Skeletal muscle cell (primary cell): Measurements from ENCODE around the gene RPTOR.
A peak's percentile ranks its signal among the peaks of the same experiment; 100 is the strongest.

Experiments
- DNase-seq: peaks from one replicate; pipeline ENCODE4 v3.0.0-alpha.2; 2010; ENCODE audit warnings: low read depth
- H3K4me3 ChIP-seq: 2 replicates; pipeline ENCODE4 v1.5.1; 2011; ENCODE audit warnings: low read depth, mild to moderate bottlenecking, control low read depth, low read length, moderate library complexity

RPTOR gene

DNA sequence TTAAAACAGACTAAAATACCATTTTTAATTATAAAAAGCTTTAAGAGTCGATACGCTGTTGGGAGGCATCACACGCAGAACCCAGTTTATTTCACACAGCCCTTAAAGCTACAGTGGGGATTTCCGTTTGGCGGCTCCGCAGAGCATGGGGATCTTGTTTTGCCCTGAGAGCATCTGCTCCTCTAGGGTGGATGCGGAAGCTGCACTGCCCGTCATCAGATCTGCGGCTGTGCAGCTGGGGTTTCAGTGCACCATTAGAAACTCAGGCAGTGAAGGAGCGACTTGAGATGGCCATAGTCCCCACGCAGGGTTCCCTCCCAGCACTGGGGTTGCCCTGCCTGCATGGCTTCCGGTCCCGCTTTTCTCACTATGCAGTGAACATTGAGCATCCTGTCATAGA, 384.8 kb downstream of the RPTOR start:
- DNase-seq, result no peak
- no peak overlapping the region for H3K4me3 ChIP-seq

DNA sequence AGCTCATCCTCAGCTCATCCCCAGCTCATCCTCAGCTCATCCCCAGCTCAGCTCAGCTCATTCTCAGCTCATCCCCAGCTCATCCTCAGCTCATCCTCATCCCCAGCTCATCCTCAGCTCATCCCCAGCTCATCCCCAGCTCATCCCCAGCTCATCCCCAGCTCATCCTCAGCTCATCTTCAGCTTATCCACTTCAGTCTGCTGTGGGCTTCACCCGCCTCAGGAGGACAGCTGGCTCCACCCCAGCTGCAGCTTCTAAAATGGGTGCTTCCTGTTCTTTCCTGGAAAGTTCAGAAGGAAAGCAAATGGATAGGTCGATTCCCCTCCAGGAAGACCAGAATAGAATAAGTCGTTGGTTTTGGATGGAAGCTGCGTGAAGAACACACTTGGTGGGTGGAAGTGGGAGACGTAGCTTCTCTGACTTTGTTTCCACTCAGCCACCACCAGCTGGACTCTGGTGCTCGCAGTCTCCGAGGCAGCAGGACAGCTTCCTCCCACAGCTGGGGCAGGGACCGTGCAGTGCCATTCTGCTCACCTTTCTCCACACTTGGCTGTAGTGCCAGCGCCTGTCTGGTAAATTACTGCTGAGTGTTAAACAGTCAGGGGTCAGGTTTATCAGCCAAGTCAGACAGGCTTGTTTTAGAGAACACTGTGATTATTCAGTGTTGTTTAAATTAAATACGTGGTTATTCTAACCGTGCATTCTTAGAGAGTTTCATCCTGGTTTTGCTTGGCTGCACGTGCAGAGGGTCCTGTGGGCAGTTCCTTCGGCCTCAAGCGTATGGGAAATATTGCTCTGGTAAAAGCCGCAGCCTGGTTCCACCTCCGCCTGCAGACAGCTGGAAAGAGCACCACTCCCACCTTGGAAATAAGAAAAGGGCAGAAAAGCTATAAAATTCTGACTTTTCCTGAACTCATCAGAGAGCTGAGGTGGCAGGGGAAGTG, 386.0 kb downstream of the RPTOR start:
- no peak for DNase-seq
- no peak overlapping the region for H3K4me3 ChIP-seq

DNA sequence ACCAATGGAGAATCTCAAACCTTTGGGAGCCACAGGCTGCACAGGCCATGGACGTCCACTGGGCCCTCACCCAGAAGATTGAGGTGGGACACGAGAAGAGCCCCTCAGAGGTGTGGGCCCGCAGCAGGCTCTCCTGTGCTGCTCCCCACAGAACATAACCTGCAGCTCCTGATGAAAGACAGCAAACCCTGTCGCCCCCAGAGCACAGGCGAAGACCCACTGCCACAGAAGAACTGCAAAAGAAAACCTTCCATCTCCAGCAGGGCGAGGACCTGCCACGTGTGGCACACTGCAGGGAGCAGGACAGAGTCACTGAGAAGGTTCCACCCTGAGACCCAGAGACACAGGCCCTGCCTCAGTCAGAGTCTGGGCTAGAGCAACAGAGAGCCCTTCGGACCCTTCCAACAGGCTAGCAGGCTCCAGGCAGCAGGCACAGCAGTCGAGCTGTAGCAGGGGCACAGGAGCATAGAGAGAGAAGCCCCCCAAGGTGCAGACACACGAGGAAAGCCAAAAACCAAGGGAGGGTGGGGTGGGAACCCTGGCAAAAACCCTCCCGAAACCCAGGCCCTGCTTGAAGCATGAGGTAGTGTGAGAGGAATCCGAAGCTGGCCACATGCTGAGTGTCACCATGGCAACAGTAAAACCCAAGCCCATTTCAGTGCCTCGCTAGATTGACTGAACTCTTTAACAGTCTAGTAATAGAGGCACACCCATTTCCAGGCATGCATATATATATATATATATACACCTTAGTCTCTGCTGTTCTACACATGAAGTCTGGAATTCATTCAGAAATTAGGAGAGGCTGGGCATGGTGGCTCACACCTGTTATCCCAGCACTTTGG, 387.0 kb downstream of the RPTOR start:
- no peak for DNase-seq
- no peak overlapping the region for H3K4me3 ChIP-seq

- H3K4me3 ChIP-seq, result no peak overlapping the region
- DNase-seq, result no peak
Measured at GRCh38 chr17:80935526-80935925, 390.9 kb downstream of the RPTOR start.

GRCh38 chr17:80936218-80936617, 391.6 kb downstream of the RPTOR start:
- H3K4me3 ChIP-seq, result no peak overlapping the region
- DNase-seq, result no peak

DNA sequence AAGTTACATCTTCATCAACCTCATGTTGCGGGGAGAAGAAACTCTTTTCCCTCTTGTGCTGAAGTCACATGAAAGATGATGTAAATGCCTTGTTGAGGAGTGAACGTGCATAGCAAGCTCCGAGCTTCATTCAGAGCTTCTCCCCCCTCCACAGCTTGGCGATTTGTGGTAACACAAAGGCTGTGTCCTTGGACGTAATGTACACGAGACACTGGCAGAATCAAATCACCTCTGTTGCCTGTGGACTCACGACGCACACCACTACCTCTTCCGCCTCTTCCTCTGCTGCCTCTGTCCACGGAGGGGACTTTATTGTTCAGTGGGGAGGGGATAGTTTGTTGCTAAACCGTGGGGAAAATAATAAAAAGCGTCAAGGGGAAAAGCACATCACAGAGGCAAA, 392.1 kb downstream of the RPTOR start:
- no peak for DNase-seq
- no peak overlapping the region for H3K4me3 ChIP-seq

- DNase-seq, result no peak
- H3K4me3 ChIP-seq, result no peak overlapping the region
Measured at GRCh38 chr17:80937462-80938381, 393.1 kb downstream of the RPTOR start.

- no peak for DNase-seq
- no peak overlapping the region for H3K4me3 ChIP-seq
Measured at GRCh38 chr17:80938556-80938955, 393.9 kb downstream of the RPTOR start.

DNA sequence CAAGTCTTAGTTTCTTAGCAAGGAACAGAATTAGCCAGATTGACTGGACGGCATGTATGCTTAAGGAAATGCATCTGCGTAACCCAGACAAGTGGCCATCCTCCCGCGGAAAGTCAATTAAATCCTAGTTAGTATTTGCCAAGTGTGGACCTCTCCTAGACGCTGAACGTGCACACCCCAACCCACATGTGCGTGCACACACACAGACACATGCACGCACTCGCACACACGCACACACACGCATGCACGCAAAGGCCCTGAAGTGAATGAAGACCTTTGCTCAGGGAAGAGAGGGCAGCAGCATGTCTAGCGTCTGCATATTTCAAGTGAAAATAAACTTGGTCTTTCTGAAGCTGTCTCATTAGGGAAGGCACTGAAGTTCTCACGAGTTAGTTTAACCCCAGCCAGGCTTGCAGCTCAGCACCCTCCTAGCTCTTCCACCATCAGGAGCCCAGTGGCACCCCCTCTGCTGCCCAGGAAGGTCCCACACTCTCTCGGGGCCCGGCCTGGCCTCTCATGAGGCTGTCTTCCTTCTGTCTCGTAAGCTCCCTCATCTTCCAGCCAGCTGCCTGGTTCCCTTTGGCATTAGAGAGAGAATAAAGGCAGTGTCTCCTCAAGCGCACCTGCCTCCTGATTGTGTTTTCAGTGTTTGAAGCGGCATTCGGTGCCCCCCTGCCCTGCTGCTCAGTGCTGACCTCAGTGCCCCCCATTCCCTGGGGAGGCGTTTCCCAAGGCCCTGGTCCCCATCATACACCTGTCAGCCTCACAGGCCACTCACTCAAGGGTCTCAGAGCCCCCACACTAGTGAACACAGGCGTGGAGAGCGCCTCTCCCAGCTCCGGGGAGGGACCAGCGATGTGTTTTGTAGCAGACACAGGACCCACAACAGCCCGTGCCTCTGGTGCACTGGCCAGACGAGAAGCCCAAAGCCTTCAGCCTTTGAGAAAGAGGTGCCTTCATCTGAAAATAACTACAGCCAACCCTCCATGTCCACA, 394.8 kb downstream of the RPTOR start:
- DNase-seq, result no peak
- H3K4me3 ChIP-seq, result no peak overlapping the region

DNA sequence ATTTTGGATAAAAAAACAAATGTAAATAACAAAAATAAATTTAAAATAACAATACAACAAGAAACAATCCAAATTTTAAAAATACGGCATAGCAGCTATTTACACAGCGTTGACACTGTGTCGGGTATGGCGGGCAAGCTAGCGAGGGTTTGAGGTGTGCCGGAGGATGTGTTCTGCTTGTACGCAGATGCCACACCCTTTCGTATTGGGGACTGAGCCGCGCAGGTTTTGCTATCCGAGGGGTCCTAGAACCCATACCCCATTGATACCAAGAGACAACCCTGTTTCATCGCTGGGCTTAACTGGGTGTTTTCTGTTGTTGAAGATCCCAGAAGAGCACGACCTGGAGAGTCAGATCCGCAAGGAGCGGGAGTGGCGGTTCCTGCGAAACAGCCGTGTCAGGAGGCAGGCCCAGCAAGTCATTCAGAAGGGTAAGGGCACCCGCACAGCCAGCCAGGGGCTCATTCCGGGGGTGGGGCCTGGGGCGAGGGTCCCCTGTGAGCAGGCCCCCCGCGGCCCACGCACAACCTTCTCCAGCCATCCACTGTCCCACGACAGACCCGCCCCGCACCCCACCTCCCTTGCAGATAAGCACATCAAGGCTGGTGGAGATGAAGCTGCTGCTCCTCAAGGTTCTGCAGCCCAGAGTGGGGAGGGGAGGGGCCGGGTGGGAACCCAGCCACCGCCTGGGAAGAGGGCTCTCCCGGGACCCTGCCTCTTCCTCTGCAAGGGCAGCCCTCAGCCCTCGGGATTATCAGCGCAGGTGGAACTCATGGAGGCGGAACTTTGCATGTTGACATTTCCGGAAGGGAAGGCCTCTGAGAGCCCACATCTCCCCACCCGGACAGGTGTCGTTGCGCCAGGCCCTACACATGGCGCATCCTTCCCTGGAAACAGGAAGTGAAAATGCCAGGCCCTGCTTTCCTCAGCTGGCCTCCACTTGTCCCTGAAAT, 395.8 kb downstream of the RPTOR start:
- DNase-seq, result no peak
- no peak overlapping the region for H3K4me3 ChIP-seq

DNA sequence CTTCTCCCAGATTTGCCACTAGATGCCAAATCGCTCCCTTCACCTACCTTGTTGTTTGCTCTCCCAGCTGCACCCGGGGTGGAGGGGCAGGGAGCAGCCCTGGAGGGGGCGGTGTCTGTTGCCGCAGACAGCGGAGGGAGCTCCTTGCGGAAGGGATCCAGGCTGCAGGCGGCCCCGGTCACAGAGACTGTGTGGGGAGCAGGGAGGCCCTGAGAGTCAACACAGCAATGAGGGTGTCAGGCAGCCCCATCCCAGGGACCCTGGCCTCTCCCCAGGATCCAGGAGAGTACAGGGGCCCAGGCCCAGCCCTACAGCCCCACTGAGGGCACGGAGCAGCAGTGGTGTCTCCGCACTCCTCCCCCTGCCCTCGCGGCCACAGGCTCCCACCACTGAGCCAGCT, 396.5 kb downstream of the RPTOR start:
- H3K4me3 ChIP-seq, result no peak overlapping the region
- no peak for DNase-seq

DNA sequence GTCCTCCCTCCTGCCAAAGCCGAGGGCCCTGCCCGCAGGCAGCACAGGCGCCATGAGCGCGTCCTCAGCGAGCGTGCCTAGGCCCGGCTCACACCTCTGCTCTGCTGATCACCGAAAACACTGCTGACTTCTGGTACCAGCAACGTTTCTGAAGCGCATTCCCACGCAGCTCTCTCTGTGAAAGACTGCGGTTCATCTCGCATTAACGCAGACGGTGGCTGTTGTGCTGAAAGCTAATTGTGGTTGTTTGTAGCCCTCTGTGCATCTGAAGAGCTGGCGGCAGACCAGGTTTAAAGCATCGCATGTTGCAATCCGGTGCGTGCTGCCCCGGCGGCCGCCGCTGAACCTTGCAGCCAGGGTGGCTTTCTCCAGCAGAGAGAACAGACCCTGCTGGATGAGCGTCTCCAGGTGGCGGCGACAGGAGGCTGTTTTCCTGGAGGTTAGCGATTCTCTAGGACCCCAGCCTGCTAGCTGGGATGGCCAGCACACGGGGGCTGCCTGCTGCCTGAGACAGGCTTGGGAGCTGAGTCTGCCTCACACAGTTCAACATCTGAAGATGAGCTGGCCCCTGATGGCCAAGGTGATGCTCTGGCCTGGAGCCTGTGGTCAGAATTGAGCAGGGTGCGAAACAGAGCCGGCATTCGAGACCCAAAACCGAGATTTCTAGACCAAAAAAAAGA, 397.2 kb downstream of the RPTOR start:
- H3K4me3 ChIP-seq, result no peak overlapping the region
- no peak for DNase-seq

GRCh38 chr17:80942423-80943345, 398.0 kb downstream of the RPTOR start:
- no peak overlapping the region for H3K4me3 ChIP-seq
- peak; percentile 71 for DNase-seq

GRCh38 chr17:80943346-80944145, 398.9 kb downstream of the RPTOR start:
- no peak for DNase-seq
- H3K4me3 ChIP-seq, result no peak overlapping the region

GRCh38 chr17:80944326-80944725, 399.7 kb downstream of the RPTOR start:
- DNase-seq, result no peak
- no peak overlapping the region for H3K4me3 ChIP-seq
